Bone marrow (tissue), 2 donors: Measurements from ENCODE around the gene TP53I3.
"Not testable (repeated sequence)": the region's sequence is repeated elsewhere in the genome, so short reads cannot be mapped to it uniquely, and the experiment has no call there.

Source experiments
- DNase-seq, 2 donors: peaks; one replicate each; lab custom pipeline; 2025; lab: John Stamatoyannopoulos, UW

The TP53I3 gene

GRCh38 chr2:24054366-24055010, 30.1 kb downstream of the TP53I3 start:
- DNase-seq = no peak

- DNase-seq = no peak
Measured at GRCh38 chr2:24052951-24053350, 31.7 kb downstream of the TP53I3 start.

GRCh38 chr2:24051833-24052232, 32.8 kb downstream of the TP53I3 start:
- DNase-seq = no peak

- peak in 1 of 2 donors; percentile 12 for DNase-seq
Measured at GRCh38 chr2:24050041-24050979, 34.3 kb downstream of the TP53I3 start.

GRCh38 chr2:24049485-24050021, 35.1 kb downstream of the TP53I3 start, which contains the start of gene FKBP1B:
TSS of gene FKBP1B (plus strand) at chr2:24049741. CDS start at chr2:24049850, 109 bp downstream.
- DNase-seq = peak in 1 of 2 donors; percentile 12

- DNase-seq = no peak
Measured at GRCh38 chr2:24048769-24049484, 35.7 kb downstream of the TP53I3 start.

- DNase-seq = no peak
Measured at GRCh38 chr2:24047703-24048033, 37.0 kb downstream of the TP53I3 start.

- DNase-seq = peak; percentile 50 to 95
Measured at GRCh38 chr2:24046930-24047702, 37.5 kb downstream of the TP53I3 start, which contains the start of gene WDCP. TSS of gene WDCP (minus strand) at chr2:24047391. CDS start at chr2:24039494, 7,897 bp downstream.

GRCh38 chr2:24046599-24046929, 38.1 kb downstream of the TP53I3 start:
- no peak for DNase-seq

GRCh38 chr2:24045511-24046508, 38.8 kb downstream of the TP53I3 start:
- DNase-seq = no peak

- DNase-seq = not testable (repeated sequence)
Measured at GRCh38 chr2:24043133-24043532, 41.5 kb downstream of the TP53I3 start.

GRCh38 chr2:24040511-24040910, 44.1 kb downstream of the TP53I3 start:
- DNase-seq = no peak

GRCh38 chr2:24038786-24039499, 45.7 kb downstream of the TP53I3 start:
- DNase-seq = no peak
